ACC112 (cell line): ENCODE data around the gene COL23A1.

Source experiments
- H2AFZ ChIP-seq: fragments of 200-600 bp; sonication (generic); one replicate; pipeline ENCODE4 v1.6.0; 2017; ENCODE audit warnings: antibody characterized with exemption, low read length; ENCODE audit not compliant: unreplicated experiment
- H3K27ac ChIP-seq: fragments of 200-600 bp; sonication (generic); 2 replicates; pipeline ENCODE4 v1.5.1; 2014; ENCODE audit warnings: low read depth, mild to moderate bottlenecking, antibody characterized with exemption, low read length, moderate library complexity
- H3K27me3 ChIP-seq: fragments of 200-600 bp; sonication (generic); 2 replicates; pipeline ENCODE4 v1.6.1; 2014; ENCODE audit warnings: mild to moderate bottlenecking, antibody characterized with exemption, low read length, moderate library complexity, mixed read lengths; ENCODE audit not compliant: insufficient read depth
- H3K36me3 ChIP-seq: fragments of 200-600 bp; sonication (generic); 2 replicates; pipeline ENCODE4 v1.6.1; 2016; ENCODE audit warnings: mild to moderate bottlenecking, antibody characterized with exemption, low read length, moderate library complexity, mixed read lengths; ENCODE audit not compliant: insufficient read depth
- H3K4me1 ChIP-seq: fragments of 200-600 bp; sonication (generic); one replicate; pipeline ENCODE4 v1.6.1; 2016; ENCODE audit warnings: low read length, mixed read lengths; ENCODE audit not compliant: insufficient read depth, unreplicated experiment, control insufficient read depth
- H3K4me3 ChIP-seq: fragments of 200-600 bp; sonication (generic); 2 replicates; pipeline ENCODE4 v1.5.1; 2014; ENCODE audit warnings: mild to moderate bottlenecking, low read depth, low read length
- H3K79me2 ChIP-seq: fragments of 200-600 bp; sonication (generic); one replicate; pipeline ENCODE4 v1.6.0; 2016; ENCODE audit warnings: low read length; ENCODE audit not compliant: control insufficient read depth, unreplicated experiment, insufficient read depth

COL23A1 gene

GRCh38 chr5:178252258-178252657, 337.9 kb downstream of the COL23A1 start:
- Histone ChIP-seq H3K79me2 (no peaks in the 10 kb centered on the region), H3K4me1 (no peaks in the 10 kb centered on the region), H2AFZ (no peak overlapping the region), H3K27me3 (no peaks in the 10 kb centered on the region), H3K4me3 (no peak overlapping the region), H3K36me3 (no peaks in the 10 kb centered on the region), H3K27ac (no peak overlapping the region)

- H3K27ac ChIP-seq, result no peak overlapping the region
Measured at GRCh38 chr5:178250263-178250662, 339.9 kb downstream of the COL23A1 start.

GRCh38 chr5:178249191-178249989, 340.8 kb downstream of the COL23A1 start:
- Histone ChIP-seq H3K4me1 (no peaks in the 10 kb centered on the region), H3K27me3 (no peaks in the 10 kb centered on the region), H3K79me2 (no peaks in the 10 kb centered on the region), H3K36me3 (no peaks in the 10 kb centered on the region), H2AFZ (no peak overlapping the region), H3K4me3 (no peak overlapping the region), H3K27ac (no peak overlapping the region)

More at GRCh38 chr5:178250263-178250662, 339.9 kb downstream of the COL23A1 start:
- Histone ChIP-seq H3K79me2 (no peaks in the 10 kb centered on the region), H3K4me3 (no peak overlapping the region), H2AFZ (no peak overlapping the region), H3K36me3 (no peaks in the 10 kb centered on the region), H3K27me3 (no peaks in the 10 kb centered on the region), H3K4me1 (no peaks in the 10 kb centered on the region)

GRCh38 chr5:178248750-178249149, 341.4 kb downstream of the COL23A1 start:
- no peak overlapping the region for H3K4me3 ChIP-seq
- H2AFZ ChIP-seq, result no peak overlapping the region
- no peaks in the 10 kb centered on the region for H3K79me2 ChIP-seq
- H3K27me3 ChIP-seq, result no peaks in the 10 kb centered on the region
- no peak overlapping the region for H3K27ac ChIP-seq
- H3K4me1 ChIP-seq, result no peaks in the 10 kb centered on the region
- H3K36me3 ChIP-seq, result no peaks in the 10 kb centered on the region

GRCh38 chr5:178247481-178248456, 342.4 kb downstream of the COL23A1 start:
- H3K79me2 ChIP-seq, result no peaks in the 10 kb centered on the region
- H3K27ac ChIP-seq, result no peak overlapping the region
- no peaks in the 10 kb centered on the region for H3K4me1 ChIP-seq

GRCh38 chr5:178246624-178247279, 343.4 kb downstream of the COL23A1 start:
- Histone ChIP-seq H3K4me3 (no peak overlapping the region), H3K4me1 (no peaks in the 10 kb centered on the region), H3K27ac (no peak overlapping the region), H3K27me3 (no peaks in the 10 kb centered on the region), H2AFZ (no peak overlapping the region), H3K79me2 (no peaks in the 10 kb centered on the region), H3K36me3 (no peaks in the 10 kb centered on the region)

More at GRCh38 chr5:178247481-178248456, 342.4 kb downstream of the COL23A1 start:
- no peaks in the 10 kb centered on the region for H3K27me3 ChIP-seq
- no peak overlapping the region for H3K4me3 ChIP-seq
- no peak overlapping the region for H2AFZ ChIP-seq
- no peaks in the 10 kb centered on the region for H3K36me3 ChIP-seq

GRCh38 chr5:178245389-178245788, 344.8 kb downstream of the COL23A1 start:
- Histone ChIP-seq H3K79me2 (no peaks in the 10 kb centered on the region), H3K36me3 (no peaks in the 10 kb centered on the region), H3K27me3 (no peaks in the 10 kb centered on the region), H3K27ac (no peak overlapping the region), H3K4me3 (no peak overlapping the region), H2AFZ (no peak overlapping the region), H3K4me1 (no peaks in the 10 kb centered on the region)

- Histone ChIP-seq H3K27ac (no peak overlapping the region), H2AFZ (no peak overlapping the region), H3K4me1 (no peaks in the 10 kb centered on the region)
Measured at GRCh38 chr5:178244576-178244975, 345.6 kb downstream of the COL23A1 start.

GRCh38 chr5:178242416-178242815, 347.8 kb downstream of the COL23A1 start:
- no peak overlapping the region for H3K27ac ChIP-seq

More at GRCh38 chr5:178244576-178244975, 345.6 kb downstream of the COL23A1 start:
- H3K27me3 ChIP-seq, result no peaks in the 10 kb centered on the region
- H3K4me3 ChIP-seq, result no peak overlapping the region
- no peaks in the 10 kb centered on the region for H3K36me3 ChIP-seq
- H3K79me2 ChIP-seq, result no peaks in the 10 kb centered on the region

GRCh38 chr5:178241688-178242231, 348.4 kb downstream of the COL23A1 start:
- no peaks in the 10 kb centered on the region for H3K79me2 ChIP-seq
- H3K4me3 ChIP-seq, result no peak overlapping the region
- H3K4me1 ChIP-seq, result no peaks in the 10 kb centered on the region
- H3K27me3 ChIP-seq, result no peaks in the 10 kb centered on the region
- H3K36me3 ChIP-seq, result no peaks in the 10 kb centered on the region
- no peak overlapping the region for H3K27ac ChIP-seq
- H2AFZ ChIP-seq, result no peak overlapping the region

More at GRCh38 chr5:178242416-178242815, 347.8 kb downstream of the COL23A1 start:
- Histone ChIP-seq H3K36me3 (no peaks in the 10 kb centered on the region), H2AFZ (no peak overlapping the region), H3K79me2 (no peaks in the 10 kb centered on the region), H3K27me3 (no peaks in the 10 kb centered on the region), H3K4me3 (no peak overlapping the region), H3K4me1 (no peaks in the 10 kb centered on the region)
